Globus pallidus (tissue), 1 donor: ENCODE results near the gene FAAP100.
"Not testable (repeated sequence)": the region's sequence is repeated elsewhere in the genome, so short reads cannot be mapped to it uniquely, and the experiment has no call there.

Experiments
- DNase-seq: peaks from one replicate; pipeline ENCODE4 v3.0.0-alpha.2; 2015; ENCODE audit warnings: low spot score

FAAP100 gene, protein sequence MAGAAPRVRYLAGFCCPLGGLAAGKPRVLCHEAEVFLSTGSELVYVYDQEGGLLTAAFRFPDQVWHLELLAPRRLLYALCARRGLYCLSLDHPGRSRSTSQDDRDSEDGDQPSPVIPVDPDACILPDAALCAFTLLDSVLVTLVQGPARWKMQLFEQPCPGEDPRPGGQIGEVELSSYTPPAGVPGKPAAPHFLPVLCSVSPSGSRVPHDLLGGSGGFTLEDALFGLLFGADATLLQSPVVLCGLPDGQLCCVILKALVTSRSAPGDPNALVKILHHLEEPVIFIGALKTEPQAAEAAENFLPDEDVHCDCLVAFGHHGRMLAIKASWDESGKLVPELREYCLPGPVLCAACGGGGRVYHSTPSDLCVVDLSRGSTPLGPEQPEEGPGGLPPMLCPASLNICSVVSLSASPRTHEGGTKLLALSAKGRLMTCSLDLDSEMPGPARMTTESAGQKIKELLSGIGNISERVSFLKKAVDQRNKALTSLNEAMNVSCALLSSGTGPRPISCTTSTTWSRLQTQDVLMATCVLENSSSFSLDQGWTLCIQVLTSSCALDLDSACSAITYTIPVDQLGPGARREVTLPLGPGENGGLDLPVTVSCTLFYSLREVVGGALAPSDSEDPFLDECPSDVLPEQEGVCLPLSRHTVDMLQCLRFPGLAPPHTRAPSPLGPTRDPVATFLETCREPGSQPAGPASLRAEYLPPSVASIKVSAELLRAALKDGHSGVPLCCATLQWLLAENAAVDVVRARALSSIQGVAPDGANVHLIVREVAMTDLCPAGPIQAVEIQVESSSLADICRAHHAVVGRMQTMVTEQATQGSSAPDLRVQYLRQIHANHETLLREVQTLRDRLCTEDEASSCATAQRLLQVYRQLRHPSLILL

GRCh38 chr17:81552244-81553017 is at the start of gene FAAP100:
Gene FAAP100 (minus strand): TSS chr17:81552353. CDS start chr17:81552330, 23 bp downstream.
- DNase-seq: peak; percentile 68

GRCh38 chr17:81601525-81602120 is 49.5 kb upstream of the FAAP100 start:
- peak; percentile 61 for DNase-seq

- no peak for DNase-seq
Measured at GRCh38 chr17:81599719-81600486, 47.8 kb upstream of the FAAP100 start.

DNA sequence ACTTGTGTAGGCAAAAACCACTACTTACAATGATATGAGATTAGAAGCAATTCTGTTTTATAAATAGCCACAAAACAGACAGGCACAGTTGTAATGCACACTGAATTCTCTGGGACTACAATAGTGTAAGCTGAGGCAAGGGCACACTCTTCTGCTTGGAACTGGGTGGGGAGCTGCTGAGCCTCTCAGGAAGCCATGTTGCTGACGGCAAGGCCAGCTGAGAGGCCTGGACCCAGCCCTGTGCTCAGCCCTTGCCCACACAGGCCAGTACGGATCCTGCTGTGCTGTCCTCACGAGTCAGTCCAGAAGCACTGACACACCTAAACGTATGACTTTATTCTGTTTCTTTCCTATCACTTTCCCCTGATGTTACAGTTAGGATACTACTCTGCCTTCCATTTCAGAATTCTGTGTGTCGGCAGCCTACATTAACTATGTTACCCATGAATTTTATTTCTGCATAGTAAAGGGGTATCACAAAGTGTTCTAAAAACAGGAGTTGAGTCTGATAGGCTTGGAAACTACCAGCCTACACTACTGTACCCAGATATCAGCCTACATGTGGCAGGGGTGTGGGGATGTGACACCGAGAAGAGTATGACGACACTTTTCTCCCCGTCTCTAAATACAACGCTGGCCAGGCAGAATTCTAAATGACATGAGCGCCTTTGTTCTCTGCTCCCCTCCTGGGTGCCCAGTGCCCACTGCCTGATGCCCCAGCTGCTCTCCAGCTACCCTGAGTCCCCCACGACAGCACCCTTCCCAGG is 41.1 kb upstream of the FAAP100 start:
- no peak for DNase-seq

DNA sequence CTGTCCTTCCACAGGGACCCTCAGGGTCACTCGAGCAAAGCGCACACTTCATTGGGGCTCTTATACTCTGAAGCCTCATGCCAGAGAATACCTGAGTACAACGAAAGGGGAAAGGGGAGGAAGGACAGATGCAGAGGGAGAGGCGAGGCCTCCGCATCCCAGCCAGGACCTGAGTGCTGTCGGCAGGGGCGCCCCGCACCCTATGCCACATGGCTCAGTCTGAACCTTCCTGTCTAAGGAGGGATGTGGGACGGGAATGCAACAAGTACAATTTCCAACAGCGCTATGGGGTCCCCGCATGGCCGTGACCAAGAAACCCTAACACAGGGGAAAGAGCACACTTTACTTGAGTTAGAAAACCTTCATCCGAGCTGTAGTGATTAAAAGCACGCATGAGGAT is 39.8 kb upstream of the FAAP100 start:
- DNase-seq: no peak

- DNase-seq: no peak
Measured at GRCh38 chr17:81590121-81590520, 38.0 kb upstream of the FAAP100 start.

- no peak for DNase-seq
Measured at GRCh38 chr17:81589612-81590011, 37.5 kb upstream of the FAAP100 start.

DNA sequence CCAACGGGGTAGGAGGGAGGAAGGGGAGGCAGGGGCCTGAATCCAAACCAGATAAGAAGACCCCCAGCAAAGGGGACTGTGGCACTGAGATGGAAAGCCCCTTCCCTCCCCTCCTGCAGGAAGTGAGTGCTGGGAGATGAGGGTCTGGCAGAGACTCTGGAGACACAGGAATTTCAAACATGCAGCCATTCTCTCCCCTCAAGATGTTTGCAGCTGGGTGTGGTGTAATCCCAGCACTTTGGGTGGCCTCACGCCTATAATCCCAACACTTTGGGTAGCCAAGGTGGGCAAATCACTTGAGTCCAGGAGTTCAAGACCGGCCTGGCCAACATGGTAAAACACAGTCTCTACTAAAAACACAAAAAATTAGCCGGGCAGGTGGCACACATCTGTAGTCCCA is 33.9 kb upstream of the FAAP100 start:
- DNase-seq: no peak

GRCh38 chr17:81584771-81585170 is 32.6 kb upstream of the FAAP100 start:
- not testable (repeated sequence) for DNase-seq

- no peak for DNase-seq
Measured at GRCh38 chr17:81583589-81584342, 31.6 kb upstream of the FAAP100 start.

DNA sequence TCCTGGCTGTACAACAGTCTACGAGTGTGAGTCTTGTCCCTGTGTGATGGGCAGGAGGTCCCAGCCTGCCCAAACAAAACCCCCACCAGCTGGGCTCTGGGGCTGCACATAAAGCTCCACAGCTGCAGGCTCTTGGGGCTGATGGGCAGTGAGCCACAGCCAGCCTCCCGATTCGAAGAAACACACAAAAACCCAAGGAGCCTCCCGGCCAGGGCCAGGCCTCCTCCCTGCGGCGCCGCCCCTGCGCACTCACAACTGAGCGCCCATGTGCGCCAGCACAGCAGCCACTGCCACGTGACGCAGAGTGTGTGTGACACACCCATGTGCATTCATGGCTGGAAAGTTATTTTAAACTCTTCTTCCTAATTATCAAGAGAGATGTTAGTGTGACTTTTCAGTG is 30.6 kb upstream of the FAAP100 start:
- DNase-seq: no peak

DNA sequence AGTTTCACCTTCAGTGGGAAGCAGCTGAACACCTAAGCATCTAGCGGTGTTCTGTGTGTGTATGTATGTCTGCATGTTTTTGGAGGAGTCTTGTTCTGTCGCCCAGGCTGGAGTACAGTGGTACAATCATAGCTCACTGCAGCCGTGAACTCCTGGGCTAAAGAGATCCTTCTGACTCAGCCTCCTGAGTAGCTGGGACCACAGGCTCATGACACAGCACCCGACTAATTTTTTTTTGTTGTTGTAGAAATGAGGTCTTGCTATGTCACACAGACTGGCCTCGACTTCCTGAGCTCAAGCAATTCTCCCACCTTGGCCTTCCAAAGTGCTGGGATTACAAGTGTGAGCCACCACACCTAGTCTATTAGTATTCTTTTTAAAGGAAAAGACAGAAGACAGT is 30.2 kb upstream of the FAAP100 start:
- no peak for DNase-seq

GRCh38 chr17:81581758-81582157 is 29.6 kb upstream of the FAAP100 start:
- no peak for DNase-seq

- DNase-seq: no peak
Measured at GRCh38 chr17:81580481-81580880, 28.3 kb upstream of the FAAP100 start.

GRCh38 chr17:81579821-81580321 is 27.7 kb upstream of the FAAP100 start:
- no peak for DNase-seq

DNA sequence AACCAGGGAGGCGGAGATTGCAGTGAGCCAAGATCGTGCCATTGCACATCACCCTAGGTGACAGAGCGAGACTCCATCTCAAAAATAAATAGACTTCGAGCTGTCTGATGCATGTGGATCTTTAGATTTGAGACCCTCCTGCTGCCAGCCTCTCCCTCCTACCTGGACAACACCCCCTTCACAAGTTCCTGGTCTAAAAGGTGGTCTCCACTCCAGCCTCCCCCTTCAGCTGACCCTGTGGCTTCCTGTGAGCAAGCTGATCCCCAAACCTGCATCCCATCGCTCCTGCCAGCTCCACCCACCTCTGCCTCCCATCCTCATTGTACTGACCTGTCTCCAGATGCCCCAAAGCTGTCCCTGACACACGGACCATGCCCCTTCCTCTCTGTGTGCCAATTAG is 27.1 kb upstream of the FAAP100 start:
- no peak for DNase-seq

- DNase-seq: no peak
Measured at GRCh38 chr17:81578561-81579225, 26.5 kb upstream of the FAAP100 start.

DNA sequence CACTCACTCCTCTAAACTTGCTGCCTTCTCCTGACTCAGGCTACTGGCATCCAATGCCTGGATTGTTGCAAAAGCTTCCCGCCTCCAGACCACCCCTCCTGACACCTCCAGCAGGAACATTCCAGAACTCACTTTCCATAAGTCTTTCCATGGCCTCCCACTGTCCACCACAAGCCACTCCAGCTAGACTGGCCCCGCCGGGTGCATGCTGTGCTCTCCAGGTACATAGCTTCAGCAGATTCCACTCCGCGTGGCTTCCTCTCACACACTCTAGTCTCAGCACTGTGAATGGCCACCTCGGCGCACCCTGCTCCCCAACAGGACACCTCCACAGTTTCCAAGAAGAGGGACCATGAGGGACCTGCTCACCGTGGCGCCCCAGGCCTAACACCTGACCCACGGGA is 25.9 kb upstream of the FAAP100 start:
- no peak for DNase-seq
